ENCODE data around the gene CLCN6.

CLCN6 gene

GRCh38 chr1:11786168-11786567 lies 19.8 kb upstream of the CLCN6 start:
- H3K4me3 ChIP-seq (ENCODE audit: low read depth, low read length) = no peak overlapping the region
- H3K27me3 ChIP-seq (ENCODE audit: insufficient read depth, low read depth, severe bottlenecking) = no peaks in the 10 kb centered on the region
- H3K36me3 ChIP-seq = peaks cover 8% of the 10 kb centered on the region
- H3K27ac ChIP-seq = no peak overlapping the region
- no peaks in the 10 kb centered on the region for H3K9me3 ChIP-seq (ENCODE audit: severe bottlenecking)
- no peak for TF ChIP-seq CTCF (IDR thresholded peaks at IDR 0.05; ENCODE audit: low read depth, low read length)
- DNase-seq = no peak

- TF ChIP-seq CTCF (IDR thresholded peaks at IDR 0.05; ENCODE audit: low read depth, low read length) = no peak
- DNase-seq = no peak
- H3K27ac ChIP-seq = no peak overlapping the region
Observed at GRCh38 chr1:11787251-11787803, 18.7 kb upstream of the CLCN6 start.

GRCh38 chr1:11787804-11788436 lies 18.1 kb upstream of the CLCN6 start:
- no peak overlapping the region for H3K27ac ChIP-seq
- H3K9me3 ChIP-seq (ENCODE audit: severe bottlenecking) = no peaks in the 10 kb centered on the region
- DNase-seq = no peak
- no peak for TF ChIP-seq CTCF (IDR thresholded peaks at IDR 0.05; ENCODE audit: low read depth, low read length)
- no peak overlapping the region for H3K4me3 ChIP-seq (ENCODE audit: low read depth, low read length)
- H3K27me3 ChIP-seq (ENCODE audit: insufficient read depth, low read depth, severe bottlenecking) = no peaks in the 10 kb centered on the region
- peaks cover 13% of the 10 kb centered on the region for H3K36me3 ChIP-seq

More at GRCh38 chr1:11787251-11787803, 18.7 kb upstream of the CLCN6 start:
- H3K36me3 ChIP-seq = peaks cover 9% of the 10 kb centered on the region
- H3K27me3 ChIP-seq (ENCODE audit: insufficient read depth, low read depth, severe bottlenecking) = no peaks in the 10 kb centered on the region
- H3K4me3 ChIP-seq (ENCODE audit: low read depth, low read length) = no peak overlapping the region
- no peaks in the 10 kb centered on the region for H3K9me3 ChIP-seq (ENCODE audit: severe bottlenecking)

GRCh38 chr1:11788549-11789053 lies 17.4 kb upstream of the CLCN6 start:
- no peaks in the 10 kb centered on the region for H3K27me3 ChIP-seq (ENCODE audit: insufficient read depth, low read depth, severe bottlenecking)
- no peak overlapping the region for H3K4me3 ChIP-seq (ENCODE audit: low read depth, low read length)
- no peak overlapping the region for H3K27ac ChIP-seq
- no peaks in the 10 kb centered on the region for H3K9me3 ChIP-seq (ENCODE audit: severe bottlenecking)
- TF ChIP-seq CTCF (IDR thresholded peaks at IDR 0.05; ENCODE audit: low read depth, low read length) = no peak
- no peak for DNase-seq
- H3K36me3 ChIP-seq = peaks cover 14% of the 10 kb centered on the region

GRCh38 chr1:11789126-11790067 lies 16.6 kb upstream of the CLCN6 start:
- Histone ChIP-seq H3K27ac (no peak overlapping the region), H3K9me3 (ENCODE audit: severe bottlenecking) (no peaks in the 10 kb centered on the region), H3K36me3 (peaks cover 19% of the 10 kb centered on the region), H3K27me3 (ENCODE audit: insufficient read depth, low read depth, severe bottlenecking) (no peaks in the 10 kb centered on the region), H3K4me3 (ENCODE audit: low read depth, low read length) (no peak overlapping the region)
- DNase-seq = no peak
- TF ChIP-seq CTCF (IDR thresholded peaks at IDR 0.05; ENCODE audit: low read depth, low read length) = no peak

Measured in WERI-Rb-1 (cell line).